Measurements from ENCODE around the gene RRP9.

- TF ChIP-seq CTCF (IDR thresholded peaks at IDR 0.05; ENCODE audit: insufficient read depth, low read length) (no peak), POLR2AphosphoS5 (IDR thresholded peaks at IDR 0.05; ENCODE audit: low read depth) (no peak), GABPA (IDR thresholded peaks at IDR 0.05; ENCODE audit: low read depth) (no peak)
These were observed 12.2 kb downstream of the RRP9 start for GRCh38 chr3:51929420-51930003.
